Activated naive CD4-positive, alpha-beta T cell treated with Interleukin-2 at 50 U/mL for 16 hours (primary cell): Measurements from ENCODE around the gene TAPBPL.
"Not testable (repeated sequence)": the region's sequence is repeated elsewhere in the genome, so short reads cannot be mapped to it uniquely, and the experiment has no call there.

Experiments used
- DNase-seq: peaks from one replicate; pipeline ENCODE4 v3.0.0-alpha.2; 2020

Gene TAPBPL

DNA sequence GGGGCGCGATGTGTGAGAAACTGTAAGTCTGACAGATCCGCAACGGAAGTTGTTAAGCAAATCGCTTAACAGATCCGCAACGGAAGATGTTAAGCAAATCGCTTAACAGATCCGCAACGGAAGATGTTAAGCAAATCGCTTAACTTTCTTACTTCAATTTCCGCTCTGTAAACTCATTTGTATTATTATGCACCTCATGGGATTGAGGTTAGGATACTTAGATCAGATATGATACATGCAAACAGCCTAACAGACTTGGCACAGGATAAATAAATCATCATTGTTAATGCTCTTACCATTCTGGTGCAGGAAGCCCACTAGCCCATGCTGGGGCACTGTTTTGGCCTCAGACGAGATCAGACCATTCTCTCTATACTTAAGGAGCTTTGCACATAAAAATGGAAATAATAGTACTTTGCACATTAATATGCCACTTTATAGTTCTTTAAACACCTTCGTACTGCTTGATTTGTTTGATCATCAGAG lies 42.5 kb downstream of the TAPBPL start:
- peak; percentile 5 for DNase-seq

DNA sequence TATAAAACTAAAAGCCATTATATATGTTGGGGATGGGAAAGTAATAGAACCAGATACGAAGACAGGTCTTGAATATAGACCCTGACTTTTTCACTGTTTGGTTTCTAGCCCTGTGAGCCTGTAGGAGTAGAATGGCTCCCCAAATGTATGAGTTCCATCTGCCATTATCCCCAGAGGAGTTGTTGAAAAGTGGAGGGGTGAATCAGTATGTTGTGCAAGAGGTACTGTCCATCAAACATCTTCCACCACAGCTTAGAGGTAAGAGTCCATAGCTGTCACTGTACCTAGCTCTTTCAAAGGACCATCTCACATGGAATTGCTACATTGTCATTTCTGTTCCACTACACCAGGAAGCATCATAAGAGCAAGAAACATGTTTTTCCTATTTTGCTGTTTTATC lies 43.1 kb downstream of the TAPBPL start:
- DNase-seq = no peak

DNA sequence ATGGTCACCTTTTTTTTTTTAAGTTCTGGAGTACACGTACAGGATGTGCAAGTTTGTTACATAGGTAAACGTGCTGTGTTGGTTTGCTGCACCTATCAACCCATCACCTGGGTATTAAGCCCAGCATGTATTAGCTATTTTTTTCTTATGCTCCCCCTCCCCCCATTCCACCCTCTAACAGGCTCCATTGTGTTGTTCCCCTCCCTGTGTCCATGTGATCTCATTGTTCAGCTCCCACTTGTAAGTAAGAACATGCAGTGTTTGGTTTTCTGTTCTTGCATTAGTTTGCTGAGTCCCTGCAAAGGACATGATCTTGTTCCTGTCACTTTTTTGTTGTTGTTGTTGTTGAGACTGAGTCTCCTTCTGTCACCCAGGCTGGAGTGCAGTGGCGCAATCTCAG lies 45.4 kb downstream of the TAPBPL start:
- DNase-seq = not testable (repeated sequence)

DNA sequence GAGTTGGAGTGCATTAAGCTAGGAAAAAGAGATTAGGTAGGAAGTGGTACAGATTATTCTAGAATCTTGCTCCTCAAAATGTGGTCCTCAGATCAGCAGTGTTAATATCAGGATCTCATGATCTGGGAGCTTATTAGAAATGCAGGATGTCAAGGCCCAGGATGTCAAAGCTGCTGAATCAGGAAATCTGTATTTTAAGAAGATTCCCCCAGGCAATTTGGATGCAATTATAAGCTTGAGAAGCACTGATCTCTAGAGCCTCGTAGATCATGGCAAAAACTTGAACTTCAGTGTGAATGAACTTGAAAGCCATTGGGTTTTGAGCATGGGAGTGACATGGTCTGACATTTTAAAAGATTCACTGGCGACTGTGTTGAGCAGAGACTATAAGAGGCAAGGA lies 48.6 kb downstream of the TAPBPL start:
- DNase-seq = no peak

DNA sequence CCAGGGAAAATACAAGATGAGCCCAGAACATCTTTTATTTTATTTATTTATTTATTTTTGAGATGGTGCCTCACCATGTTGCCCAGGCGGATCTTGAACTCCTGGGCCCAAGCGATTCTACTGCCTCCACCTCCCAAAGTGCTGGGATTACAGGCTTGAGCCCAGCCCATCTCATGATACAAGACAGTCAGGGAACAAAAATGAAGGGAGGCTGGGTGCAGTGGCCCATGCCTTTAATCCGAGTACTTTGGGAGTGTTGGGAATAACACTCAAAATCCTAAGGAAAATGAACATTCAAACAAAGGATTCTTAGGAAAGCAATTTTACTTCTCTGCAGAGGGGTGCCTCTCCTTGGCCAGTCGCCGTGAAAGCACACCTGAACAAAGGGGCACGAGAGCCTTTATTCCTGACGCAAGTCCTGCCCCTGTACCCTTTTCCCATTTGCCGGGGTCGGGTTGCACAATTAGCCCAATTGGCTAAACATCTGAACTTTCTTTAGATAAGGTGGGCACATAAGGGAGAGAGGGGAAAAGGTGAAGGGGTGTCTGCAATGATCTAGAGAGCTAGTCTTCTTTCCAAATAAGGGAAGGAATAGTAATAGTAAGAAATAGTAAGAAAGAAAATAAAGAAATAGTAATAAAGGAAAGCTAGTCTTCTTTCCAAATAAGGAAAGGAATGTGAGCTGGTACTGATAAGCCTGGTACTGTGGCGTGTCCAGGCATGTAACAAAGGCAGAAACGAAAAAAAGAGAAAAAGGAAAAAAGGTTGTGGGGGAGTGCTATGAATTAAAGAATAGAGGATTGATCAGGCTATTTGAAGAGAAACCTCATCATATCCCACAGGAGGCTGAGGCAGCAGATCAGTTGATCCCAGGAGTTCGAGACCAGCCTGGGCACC lies 55.5 kb downstream of the TAPBPL start:
- DNase-seq = no peak

DNA sequence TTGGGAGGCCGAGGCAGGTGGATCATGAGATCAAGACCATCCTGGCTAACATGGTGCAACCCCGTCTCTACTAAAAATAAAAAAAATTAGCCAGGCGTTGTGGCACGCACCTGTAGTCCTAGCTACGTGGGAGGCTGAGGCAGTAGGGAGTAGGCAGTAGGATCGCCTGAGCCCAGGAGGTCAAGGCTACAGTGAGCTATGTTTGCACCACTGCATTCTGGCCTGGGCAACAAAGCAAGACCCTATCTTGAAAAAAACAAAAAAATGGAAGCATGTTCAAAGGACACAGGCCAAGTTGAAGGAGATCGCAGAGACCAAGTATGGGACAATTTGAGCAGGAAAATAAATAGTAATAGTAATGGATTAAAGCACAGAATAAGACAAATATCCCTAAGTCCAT lies 56.2 kb downstream of the TAPBPL start:
- no peak for DNase-seq
